DND-41 (cell line): ENCODE data around the gene C11orf58.

ENCODE experiments used
- ATAC-seq: fragments of 200-7000 bp; cut with Tn5 transposase; 3 replicates; pipeline ENCODE4 v1.9.1; 2021; ENCODE audit warnings: low read depth; ENCODE audit not compliant: insufficient read depth
- DNase-seq: peaks from one replicate; pipeline ENCODE4 v3.0.0-alpha.2; 2020
- H2AFZ ChIP-seq: 2 replicates; pipeline ENCODE4 v1.6.0; 2012; ENCODE audit warnings: low read depth, low read length
- H3K27ac ChIP-seq: 2 replicates; pipeline ENCODE4 v1.5.1; 2012; ENCODE audit warnings: low read length, inconsistent platforms
- H3K27me3 ChIP-seq: fragments of 200-600 bp; sonication (generic); 2 replicates; pipeline ENCODE4 v1.6.0; 2012; ENCODE audit warnings: low read length, mild to moderate bottlenecking, inconsistent platforms; ENCODE audit not compliant: insufficient read depth, poor library complexity
- H3K36me3 ChIP-seq: 2 replicates; pipeline ENCODE4 v1.5.1; 2012; ENCODE audit warnings: low read length, inconsistent platforms; ENCODE audit not compliant: insufficient read depth
- H3K4me1 ChIP-seq: 2 replicates; pipeline ENCODE4 v1.5.1; 2012; ENCODE audit warnings: mild to moderate bottlenecking, low read length; ENCODE audit not compliant: insufficient read depth
- H3K4me2 ChIP-seq: 2 replicates; pipeline ENCODE4 v1.6.0; 2012; ENCODE audit warnings: mild to moderate bottlenecking, moderate library complexity, low read length, inconsistent platforms; ENCODE audit not compliant: insufficient read depth
- H3K4me3 ChIP-seq, 2 experiments: fragments of 200-600 bp in 1 of 2; shearing (Covaris generic) in 1 of 2; 2 replicates each; pipeline ENCODE4 v1.5.1; 2012 to 2016; ENCODE audit warnings: inconsistent platforms in 2 of 2, low read length in 2 of 2, mild to moderate bottlenecking in 2 of 2, low read depth in 1 of 2, moderate library complexity in 1 of 2
- H3K79me2 ChIP-seq: 2 replicates; pipeline ENCODE4 v1.6.0; 2012; ENCODE audit warnings: low read length, inconsistent platforms; ENCODE audit not compliant: insufficient read depth
- H3K9ac ChIP-seq: 2 replicates; pipeline ENCODE4 v1.6.0; 2012; ENCODE audit warnings: low read depth, mild to moderate bottlenecking, inconsistent platforms, low read length, moderate library complexity
- H3K9me3 ChIP-seq: 2 replicates; pipeline ENCODE4 v1.5.1; 2012; ENCODE audit warnings: low read length, moderate library complexity, mild to moderate bottlenecking, inconsistent platforms; ENCODE audit not compliant: insufficient read depth, severe bottlenecking
- H4K20me1 ChIP-seq: 2 replicates; pipeline ENCODE4 v1.6.0; 2012; ENCODE audit warnings: low read length; ENCODE audit not compliant: insufficient read depth
- EZH2 ChIP-seq: IDR thresholded peaks from 3 replicates; pipeline ENCODE4 v1.6.1; 2012; ENCODE audit warnings: borderline replicate concordance, low read depth, mild to moderate bottlenecking, moderate library complexity, low read length, inconsistent platforms; ENCODE audit not compliant: severe bottlenecking
- TF ChIP-seq, protein P1 (sequence below): IDR thresholded peaks from 2 replicates; pipeline ENCODE4 v1.5.1; 2012; ENCODE audit warnings: borderline replicate concordance, low read length, moderate library complexity, mild to moderate bottlenecking; ENCODE audit not compliant: poor library complexity, severe bottlenecking; ENCODE audit errors: extremely low read depth

Gene C11orf58

DNA sequence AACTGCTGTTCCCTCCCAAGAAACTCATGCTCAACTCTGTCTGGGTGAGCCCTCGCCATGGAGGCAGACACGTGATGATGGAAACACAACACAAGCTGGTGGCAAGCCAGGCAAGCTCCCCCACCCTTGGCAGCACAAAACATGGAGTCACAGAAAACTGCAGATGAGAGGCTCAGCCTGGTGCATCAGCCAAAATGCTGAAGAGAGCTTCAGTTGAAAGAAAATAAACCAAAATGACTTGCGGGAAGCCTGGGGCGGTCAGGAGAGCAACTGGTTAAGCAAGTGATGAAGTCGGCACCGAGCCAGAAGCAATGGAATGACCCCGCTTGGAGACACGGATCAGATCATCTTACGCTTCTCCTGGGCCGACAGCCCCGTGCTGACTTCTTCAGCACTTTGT lies 68.3 kb downstream of the C11orf58 start:
- H3K36me3 ChIP-seq, result no peaks in the 10 kb centered on the region
- DNase-seq (no peak), ATAC-seq (no peak)
- no peak overlapping the region for H2AFZ ChIP-seq
- no peaks in the 10 kb centered on the region for H3K9me3 ChIP-seq
- H3K27ac ChIP-seq, result no peak overlapping the region
- H3K4me1 ChIP-seq, result no peaks in the 10 kb centered on the region
- no peak overlapping the region for H3K4me2 ChIP-seq
- no peak overlapping the region for H3K4me3 ChIP-seq
- no peak overlapping the region for H3K9ac ChIP-seq
- no peaks in the 10 kb centered on the region for H4K20me1 ChIP-seq
- no peaks in the 10 kb centered on the region for H3K27me3 ChIP-seq
- TF ChIP-seq, protein P1, sequence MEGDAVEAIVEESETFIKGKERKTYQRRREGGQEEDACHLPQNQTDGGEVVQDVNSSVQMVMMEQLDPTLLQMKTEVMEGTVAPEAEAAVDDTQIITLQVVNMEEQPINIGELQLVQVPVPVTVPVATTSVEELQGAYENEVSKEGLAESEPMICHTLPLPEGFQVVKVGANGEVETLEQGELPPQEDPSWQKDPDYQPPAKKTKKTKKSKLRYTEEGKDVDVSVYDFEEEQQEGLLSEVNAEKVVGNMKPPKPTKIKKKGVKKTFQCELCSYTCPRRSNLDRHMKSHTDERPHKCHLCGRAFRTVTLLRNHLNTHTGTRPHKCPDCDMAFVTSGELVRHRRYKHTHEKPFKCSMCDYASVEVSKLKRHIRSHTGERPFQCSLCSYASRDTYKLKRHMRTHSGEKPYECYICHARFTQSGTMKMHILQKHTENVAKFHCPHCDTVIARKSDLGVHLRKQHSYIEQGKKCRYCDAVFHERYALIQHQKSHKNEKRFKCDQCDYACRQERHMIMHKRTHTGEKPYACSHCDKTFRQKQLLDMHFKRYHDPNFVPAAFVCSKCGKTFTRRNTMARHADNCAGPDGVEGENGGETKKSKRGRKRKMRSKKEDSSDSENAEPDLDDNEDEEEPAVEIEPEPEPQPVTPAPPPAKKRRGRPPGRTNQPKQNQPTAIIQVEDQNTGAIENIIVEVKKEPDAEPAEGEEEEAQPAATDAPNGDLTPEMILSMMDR, result no peak
- no peak for TF ChIP-seq EZH2
- no peaks in the 10 kb centered on the region for H3K79me2 ChIP-seq

DNA sequence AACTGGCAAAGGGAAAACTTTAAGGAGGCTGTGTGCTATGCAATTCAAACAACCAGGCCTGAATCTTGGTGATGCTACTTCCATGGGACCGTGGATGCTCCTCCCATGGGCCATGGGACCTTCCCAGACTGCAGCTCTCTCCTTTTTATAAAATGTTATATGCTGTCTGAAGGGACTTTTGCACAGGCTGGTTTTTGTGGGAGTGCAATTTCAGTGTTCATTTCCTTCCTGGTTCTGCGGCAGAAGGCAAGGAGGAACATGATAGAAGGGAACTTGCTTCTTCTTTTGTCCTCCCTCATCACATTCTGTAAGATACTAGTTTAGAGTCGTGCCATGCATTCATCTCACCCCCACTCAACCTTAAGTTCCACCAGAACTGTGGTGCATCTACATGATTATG lies 68.9 kb downstream of the C11orf58 start:
- Histone ChIP-seq H4K20me1 (no peaks in the 10 kb centered on the region), H3K9ac (no peak overlapping the region), H3K4me3 (no peak overlapping the region), H3K4me2 (no peak overlapping the region), H3K27ac (no peak overlapping the region), H3K4me1 (no peaks in the 10 kb centered on the region), H3K9me3 (no peaks in the 10 kb centered on the region), H3K36me3 (no peaks in the 10 kb centered on the region), H2AFZ (no peak overlapping the region), H3K79me2 (no peaks in the 10 kb centered on the region), H3K27me3 (no peaks in the 10 kb centered on the region)
- TF ChIP-seq EZH2, result no peak
- TF ChIP-seq, protein P1, result no peak
- no peak for DNase-seq
- ATAC-seq, result no peak
